ENCODE results near the gene SOX9.

Gene SOX9

GRCh38 chr17:72163474-72163873, 42.7 kb downstream of the SOX9 start:
- no peak for DNase-seq

- no peak for DNase-seq
These were observed 43.4 kb downstream of the SOX9 start for GRCh38 chr17:72164158-72164739.

DNA sequence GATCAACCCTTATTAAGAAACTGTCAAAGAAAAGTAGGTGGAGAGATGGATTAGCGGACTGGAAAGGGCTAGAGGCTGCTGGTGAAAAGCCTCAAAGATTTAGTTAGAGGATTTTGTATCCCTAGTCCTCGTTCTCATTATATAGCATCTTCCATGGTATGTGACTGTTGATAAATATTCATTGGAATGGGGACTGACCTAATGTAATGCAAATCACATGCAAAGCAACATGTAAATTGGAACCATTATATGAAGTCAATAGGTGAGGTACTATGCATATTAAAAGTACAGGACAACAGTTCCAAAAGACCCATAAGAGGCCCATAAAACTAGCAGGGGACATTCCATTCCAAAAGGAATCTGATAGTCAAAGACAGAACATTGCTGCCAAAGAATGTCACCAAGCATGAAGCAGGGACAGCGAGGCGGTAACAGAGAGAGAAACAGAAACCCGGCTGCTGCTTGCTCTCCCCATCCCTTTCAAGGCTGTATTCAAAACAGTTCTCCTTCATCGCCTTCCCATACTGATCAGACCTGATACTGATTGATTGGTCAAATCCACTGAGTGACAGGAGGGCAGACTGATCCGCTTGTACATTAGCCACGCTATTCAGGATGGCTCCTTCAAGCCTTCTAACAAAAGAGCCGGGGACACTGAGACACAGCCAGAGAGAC, 44.5 kb downstream of the SOX9 start:
- no peak for DNase-seq

GRCh38 chr17:72165867-72166439, 45.1 kb downstream of the SOX9 start:
- no peak for DNase-seq

- no peak for DNase-seq
These were observed 46.8 kb downstream of the SOX9 start for GRCh38 chr17:72167593-72167992.

GRCh38 chr17:72169823-72170222, 49.0 kb downstream of the SOX9 start:
- DNase-seq, result no peak

DNA sequence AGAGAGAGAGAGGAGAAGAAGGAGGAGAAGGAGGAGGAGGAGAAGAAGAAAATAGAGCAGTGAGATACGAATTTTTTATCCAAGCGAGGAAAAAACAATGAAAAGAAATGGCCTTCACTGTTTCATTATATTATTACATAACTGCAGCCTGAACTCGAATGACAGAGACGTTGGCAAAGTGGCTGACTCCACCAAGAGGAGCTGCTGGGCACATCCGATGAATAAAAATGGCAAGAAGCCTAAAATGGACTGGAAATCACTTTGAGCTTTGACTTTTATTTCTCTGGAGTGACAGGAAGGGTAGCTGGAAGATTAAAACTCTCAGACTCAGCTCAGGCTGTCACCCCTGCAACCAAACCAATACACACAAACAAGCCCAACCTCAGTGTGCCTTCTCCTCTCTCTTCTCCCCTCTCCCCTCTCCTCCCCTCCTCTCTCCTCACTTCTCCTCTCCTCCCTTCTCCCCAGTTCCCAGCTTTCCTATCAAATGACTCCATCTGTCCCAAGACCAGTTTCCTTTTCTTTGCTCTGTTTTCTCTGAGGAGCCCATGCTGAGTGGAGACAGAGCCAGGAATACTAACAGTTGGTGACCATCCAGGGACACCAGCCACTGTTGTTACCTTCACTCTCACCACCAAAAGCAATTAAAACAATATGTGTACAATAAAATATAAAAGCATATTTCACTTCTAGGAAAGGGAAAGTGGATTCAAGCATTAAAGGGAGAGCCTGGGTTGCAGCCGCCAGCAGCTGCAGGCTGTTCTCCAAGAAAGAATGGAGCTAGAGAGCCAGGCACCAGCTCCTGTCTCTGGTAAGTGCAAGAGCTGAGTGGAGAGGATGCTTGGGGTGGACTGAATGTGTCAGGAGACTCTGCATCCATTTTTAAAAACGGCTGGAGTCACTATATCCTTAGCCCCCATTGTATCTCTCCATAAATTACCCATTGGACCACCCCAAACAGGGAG, 51.2 kb downstream of the SOX9 start:
- no peak for DNase-seq

GRCh38 chr17:72173499-72174116, 52.8 kb downstream of the SOX9 start:
- no peak for DNase-seq

- DNase-seq, result no peak
These were observed 54.4 kb downstream of the SOX9 start for GRCh38 chr17:72175263-72175662.
